Measurements from ENCODE around the gene MAST4.

The MAST4 gene

DNA sequence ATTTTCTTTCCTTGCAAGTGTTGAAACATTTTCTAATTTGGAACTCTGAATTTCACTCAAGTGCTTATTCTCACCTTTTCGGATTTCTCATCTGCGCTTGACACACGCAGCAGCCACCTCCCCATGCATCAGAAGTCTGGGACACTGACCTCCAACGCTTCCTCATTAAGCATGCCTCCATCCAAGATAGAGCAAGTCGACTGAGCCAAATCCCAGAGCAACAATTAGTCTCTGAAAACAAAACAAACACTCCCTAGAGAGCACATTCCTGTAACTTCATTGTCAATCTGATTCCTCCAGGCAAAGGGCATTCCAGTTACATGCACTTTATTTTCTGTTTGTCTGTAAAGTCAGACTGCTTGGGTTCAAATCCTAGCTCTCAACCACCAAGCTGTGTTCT, 594.7 kb downstream of the MAST4 start:
- DNase-seq (ENCODE audit: low read depth), result no peak

DNA sequence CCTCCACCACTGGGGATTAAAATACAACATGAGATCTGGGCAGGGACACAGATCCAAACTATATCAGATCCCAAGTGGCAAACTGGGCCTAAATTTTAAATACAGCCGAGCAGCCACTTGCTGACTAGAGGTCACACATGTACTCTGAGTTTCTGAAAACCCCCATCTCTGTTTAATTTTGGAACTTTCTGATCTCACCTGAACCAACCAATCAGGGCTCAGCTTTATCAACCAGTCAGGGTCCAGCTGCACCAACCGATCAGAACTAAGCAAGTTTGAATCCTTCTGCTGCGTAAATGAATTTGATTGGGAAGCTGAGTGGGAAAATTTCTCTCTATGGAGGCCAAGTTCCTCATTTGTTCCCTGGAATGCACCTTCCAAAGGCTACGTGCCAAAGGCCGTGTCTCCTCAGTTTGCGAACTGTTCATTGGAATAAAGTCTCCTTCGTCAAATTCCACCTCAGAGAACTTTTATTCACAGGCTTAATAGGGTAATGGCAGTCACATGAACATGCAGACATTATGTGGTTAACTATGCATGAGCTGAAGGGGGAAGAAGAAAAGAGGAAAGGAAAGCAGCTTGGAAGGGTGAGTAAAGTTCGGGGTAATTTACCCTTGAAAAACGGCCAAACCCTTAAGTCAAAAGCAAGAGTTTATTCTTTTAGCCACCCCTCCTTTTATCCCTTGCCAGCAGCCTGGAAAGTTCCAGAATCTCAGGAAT, 596.7 kb downstream of the MAST4 start:
- DNase-seq (ENCODE audit: low read depth), result no peak

DNA sequence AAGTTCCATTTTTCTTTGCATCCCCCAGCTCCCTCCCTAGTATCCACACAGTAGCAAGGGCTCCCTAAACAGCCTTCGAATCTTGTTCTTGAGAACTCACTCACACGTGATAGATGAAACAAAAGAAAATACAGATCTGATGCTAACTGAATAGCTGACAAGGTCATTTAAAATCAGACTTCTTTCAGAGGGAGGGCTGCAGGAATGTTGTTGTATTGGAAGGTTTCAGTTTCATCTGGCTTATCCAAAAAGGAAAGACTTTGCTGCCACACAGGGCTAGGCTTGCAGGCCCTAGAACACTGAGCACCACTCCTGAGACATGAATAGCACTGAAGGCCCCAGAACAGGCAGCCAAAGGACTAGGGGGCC, 597.2 kb downstream of the MAST4 start:
- no peak for DNase-seq (ENCODE audit: low read depth)

DNA sequence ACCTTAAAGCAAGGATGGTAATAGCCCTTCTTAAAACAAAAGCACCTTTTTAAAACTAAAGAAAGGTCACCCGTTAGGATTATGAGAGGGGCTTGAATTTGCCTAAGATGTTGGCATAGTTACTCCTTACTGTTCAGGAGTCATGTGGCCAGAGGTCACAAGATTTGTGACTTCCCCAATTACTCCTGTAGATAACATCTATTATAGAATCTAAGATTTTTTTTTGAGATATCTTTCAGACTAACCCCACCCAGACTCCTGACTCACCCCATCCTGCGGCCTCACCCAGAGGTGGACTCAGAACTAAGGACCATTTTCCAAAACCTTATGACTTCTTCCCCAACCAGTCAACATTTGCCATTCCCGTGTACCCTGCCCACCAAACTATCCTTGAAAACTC, 598.0 kb downstream of the MAST4 start:
- no peak for DNase-seq (ENCODE audit: low read depth)

DNA sequence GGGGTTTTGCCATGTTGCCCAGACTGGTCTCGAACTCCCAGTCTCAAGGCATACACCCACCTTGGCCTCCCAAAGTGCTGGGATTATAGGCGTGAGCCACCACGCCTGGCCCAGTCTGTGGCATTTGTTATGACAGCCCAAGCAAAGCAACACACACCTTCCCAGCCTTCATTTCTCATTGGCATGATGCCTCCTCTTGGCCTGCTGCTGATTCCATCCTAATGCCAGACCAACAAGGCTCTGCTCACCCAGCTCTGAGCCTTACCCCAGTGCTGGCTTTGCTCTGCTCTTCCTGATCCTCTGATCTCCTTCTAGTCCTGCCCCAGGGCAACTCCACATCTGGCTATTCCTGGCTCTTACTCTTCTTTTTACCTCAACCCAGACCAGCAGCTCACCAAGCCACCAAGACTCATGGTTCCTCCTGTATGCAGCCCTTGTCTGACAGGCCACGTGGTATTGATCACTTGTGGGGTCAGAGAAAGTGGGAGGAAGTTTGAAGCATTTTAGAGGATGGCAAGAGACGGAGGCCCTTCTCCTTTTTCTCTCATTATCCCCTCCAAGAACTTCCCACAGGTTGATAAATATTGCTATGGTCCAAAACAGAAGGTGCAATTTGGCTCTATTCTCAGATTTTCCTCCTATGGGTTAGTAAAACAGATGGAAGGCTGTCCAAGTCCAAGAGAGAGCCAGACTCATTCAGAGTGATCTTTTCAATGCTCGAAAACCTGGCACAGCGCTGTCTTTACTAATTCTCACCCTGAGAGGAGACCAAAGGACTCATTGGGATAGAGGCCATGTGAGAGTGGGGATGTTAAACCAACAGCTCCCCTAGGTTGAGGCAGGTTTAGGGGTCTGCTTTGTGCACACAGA, 599.4 kb downstream of the MAST4 start:
- no peak for DNase-seq (ENCODE audit: low read depth)

DNA sequence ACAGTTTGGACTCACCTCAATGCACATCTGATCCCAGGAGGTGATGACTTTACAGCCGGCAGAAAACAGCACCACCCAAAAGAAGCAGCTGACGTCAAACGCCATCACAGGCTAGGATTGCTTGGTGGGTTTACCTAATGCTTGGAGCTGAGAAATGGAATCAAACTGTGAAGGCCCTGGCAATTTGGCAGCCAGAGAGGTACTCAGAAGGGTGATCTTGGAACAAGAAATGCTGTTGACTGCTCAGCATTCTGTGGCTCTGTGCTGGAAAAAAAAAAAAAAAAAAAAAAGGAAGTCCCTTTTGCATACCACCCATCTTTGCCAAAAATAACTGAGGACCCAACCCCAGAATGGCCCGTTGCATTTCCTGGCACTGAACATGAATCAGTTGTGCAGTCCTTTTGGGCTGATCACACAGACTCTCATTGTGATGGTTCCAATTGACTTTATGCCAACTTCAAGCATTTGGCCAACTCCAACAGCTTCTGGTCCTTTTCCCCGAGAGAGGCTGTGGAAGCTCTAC, 600.4 kb downstream of the MAST4 start, which contains the start of gene CD180:
Gene CD180, minus strand, starts transcription at position 263 of the 523 bp plus-strand sequence. Its CDS starts 158 bp downstream, at position 105.
- DNase-seq (ENCODE audit: low read depth), result no peak

DNA sequence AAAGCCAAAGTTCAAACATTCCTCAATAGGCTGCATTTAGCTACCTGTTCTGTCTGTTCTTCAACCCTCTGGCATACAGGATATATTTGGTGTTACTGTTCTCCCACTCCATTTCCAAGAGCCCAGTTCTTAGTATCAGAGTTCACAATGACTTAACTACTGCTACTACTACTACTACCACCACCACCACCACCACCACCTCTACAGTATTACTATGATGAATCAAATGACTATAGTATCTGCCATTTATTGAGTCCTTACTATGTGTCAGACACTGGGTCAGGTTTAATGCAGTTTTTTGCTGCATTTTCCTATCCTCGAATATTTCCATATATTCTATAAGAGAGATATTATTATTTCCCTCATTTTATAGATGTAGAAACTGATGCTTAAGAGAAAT, 601.3 kb downstream of the MAST4 start:
- DNase-seq (ENCODE audit: low read depth), result no peak

DNA sequence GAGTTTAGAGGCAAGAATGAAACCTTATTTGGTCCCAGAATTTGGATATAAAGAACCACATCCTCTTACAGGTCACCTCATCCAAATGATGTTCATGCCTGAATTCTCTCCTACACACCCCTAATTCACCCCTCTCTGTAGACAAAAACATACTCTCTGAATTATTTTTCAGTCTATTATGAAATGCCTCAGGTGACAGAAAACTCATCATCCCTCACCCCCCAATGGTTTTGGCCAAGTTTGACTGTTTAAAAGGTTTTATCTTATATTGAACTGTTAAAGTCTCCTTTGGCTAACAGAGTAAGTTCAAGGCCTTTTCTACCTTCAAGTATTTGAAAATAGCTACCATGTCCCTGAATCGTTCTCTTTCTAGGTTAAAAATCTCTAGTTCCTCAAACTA, 602.7 kb downstream of the MAST4 start:
- DNase-seq (ENCODE audit: low read depth), result no peak

DNA sequence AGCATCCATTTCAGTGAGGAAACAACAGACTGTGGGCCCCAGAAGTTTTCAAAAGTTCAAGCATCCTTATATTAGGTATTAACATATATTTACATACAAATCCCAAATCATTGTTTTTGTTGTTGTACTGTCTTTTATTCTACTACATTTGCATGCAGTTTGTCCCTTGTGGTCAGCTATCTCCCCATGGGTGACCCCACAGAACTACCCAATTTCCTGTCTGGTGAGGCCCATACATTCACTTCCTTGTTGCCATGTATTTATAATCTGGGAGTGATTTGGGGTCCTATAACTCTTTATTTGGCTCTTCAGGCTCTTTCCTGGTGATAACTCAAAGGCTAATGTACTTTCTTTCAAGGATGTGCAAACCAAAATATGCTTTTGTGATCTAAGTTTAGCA, 603.7 kb downstream of the MAST4 start:
- no peak for DNase-seq (ENCODE audit: low read depth)

DNA sequence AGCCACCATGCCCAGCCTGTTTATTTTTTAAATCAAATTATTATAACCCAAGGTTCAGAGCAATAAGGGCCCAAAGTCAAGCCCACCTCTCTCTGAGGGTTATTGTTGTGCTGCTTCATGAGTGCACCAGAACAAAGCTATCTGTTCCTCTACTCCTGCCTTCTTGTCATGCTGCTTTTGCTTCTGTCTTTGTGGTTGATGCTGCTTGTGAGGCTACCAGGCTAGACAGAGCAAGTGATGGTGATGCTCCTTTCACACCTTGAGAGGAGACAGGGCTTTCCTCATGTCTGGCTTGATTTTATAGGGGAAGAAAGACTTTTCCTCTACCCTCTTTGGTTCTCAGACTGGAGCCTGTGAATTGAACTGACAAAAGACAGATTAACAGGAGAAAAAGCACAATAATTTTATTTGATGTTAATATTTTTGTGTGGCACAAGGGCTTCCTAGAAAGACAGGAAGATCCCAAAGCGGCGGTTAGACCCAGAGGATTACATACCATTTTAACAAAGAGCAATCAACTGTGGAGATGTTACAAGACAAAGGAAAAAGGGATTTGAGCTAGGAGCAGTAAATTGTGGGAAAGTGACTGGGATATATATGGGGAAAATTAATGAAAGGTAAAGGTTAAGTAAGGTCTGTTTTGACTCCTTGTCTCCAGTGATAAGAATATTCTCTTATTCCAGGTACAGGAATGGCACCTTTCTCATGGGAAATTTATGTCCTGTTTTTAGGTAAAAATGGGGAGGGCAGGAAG, 604.8 kb downstream of the MAST4 start:
- no peak for DNase-seq (ENCODE audit: low read depth)

DNA sequence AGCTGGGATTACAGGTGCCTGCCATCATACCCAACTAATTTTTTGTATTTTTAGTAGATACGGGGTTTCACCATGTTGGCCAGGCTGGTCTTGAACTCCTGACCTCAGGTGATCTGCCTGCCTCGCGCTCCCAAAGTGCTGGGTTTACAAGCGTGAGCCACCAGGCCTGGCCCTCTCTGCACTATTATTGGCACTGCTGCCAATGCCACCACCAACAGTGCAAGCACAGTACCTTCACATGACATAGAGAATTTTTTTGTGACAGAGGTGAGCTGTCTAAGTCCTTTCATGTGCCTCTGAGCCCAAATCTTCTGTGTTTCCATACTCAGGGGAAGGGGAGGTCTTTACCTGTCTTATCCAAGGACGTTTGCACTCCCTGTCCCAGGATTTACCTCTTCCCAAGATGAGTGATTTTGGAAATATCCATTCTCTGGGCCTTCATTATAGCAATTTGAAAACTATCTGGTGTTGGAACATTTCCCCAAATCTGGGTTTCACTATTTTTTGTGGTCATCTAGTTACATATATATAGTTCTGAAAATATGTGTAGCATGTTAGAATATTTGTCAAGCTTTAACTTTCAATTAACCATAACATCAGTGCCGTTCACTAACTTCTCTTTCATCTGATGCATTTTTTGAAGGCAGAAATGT, 605.8 kb downstream of the MAST4 start:
- no peak for DNase-seq (ENCODE audit: low read depth)

DNA sequence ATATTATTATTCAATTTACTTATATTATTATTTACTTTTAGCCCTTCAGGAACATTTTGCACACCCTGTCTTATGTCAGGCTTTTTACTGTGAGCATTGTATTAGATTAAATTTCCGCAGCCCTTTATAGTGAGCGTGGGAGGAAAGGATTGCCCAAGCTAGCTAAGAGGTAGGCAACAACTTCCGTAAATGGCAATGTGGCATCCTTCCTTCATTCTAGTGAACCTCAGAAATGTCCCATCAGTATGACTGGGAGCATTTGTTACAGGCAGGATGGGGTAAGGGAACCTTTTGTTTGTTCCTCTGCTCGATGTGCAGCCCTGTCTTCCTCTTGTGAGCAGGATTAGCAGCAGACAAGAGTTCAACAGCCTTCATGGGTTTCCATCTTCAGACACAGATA, 606.6 kb downstream of the MAST4 start:
- DNase-seq (ENCODE audit: low read depth), result no peak

DNA sequence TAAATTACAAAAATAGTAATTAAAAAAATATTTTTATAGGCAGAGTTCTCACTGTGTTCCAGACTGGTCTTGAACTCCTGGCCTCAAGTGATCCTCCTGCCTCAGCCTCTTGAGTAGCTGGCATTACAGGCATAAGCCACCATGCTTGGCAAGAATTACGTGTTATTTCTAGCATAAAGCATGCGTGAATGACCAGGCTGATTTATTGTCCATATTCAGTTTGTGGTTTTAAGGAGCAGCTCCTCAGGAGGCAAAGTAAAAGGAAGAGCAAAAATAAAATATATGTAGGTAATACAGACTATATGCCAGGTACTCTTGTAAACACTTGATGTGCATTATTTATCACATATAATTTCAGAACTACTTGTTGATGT, 607.5 kb downstream of the MAST4 start:
- no peak for DNase-seq (ENCODE audit: low read depth)

DNA sequence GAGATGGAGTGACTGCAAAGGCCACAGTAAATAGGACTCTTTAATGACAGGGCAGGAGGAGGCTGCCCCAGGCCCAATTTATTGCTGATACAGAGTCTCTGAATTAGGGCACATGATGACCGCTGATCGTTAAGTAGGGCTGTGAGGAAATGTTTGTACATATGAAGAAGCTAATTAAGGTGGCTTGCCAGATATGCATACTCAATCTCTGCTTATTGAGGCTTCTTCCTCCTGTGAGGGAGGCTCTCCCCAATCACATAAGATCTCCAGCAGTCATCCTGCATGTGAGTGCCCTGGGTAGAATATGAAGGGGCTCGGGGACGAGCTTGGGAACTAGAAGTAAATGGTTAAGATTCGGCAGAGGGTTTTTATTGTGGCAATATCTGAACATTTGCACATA, 608.6 kb downstream of the MAST4 start:
- no peak for DNase-seq (ENCODE audit: low read depth)

DNA sequence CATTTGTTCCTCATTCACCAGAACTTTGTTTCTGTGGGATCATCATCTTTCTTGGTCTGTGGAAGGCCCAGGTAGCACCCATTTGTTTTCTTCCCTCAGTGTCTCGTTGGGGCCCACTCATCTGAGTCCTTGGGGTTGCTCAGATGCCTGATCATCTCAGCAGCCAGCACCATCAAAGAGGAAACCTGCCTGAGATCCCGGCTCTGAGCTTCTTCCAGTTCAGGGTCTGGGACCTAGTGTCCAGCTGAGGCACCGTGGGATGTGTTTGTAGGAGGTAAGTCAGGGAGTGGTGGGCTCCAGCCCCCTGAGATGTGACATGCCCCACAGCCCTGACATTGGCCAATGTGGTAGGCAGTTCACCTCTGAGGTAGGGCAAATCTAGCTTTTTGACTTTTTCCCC, 609.8 kb downstream of the MAST4 start:
- no peak for DNase-seq (ENCODE audit: low read depth)

DNA sequence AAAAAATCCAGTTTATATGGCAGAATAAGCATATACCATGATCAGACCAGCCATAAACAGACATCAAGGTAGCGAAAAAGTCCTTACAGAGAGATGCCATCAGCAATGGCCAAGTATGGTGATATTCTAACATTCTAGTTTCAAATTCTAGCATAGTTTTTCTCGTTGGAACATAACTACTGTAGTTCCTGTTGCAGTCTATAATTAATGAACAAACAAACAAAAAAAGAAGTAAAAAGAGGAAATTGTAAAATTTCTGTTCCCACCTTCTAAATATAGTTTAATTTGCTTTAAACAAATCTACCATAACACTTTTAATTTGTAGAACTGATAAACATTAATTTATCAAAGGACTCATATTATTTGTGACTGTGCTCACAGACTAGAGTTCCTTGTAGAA, 610.3 kb downstream of the MAST4 start:
- DNase-seq (ENCODE audit: low read depth), result no peak

DNA sequence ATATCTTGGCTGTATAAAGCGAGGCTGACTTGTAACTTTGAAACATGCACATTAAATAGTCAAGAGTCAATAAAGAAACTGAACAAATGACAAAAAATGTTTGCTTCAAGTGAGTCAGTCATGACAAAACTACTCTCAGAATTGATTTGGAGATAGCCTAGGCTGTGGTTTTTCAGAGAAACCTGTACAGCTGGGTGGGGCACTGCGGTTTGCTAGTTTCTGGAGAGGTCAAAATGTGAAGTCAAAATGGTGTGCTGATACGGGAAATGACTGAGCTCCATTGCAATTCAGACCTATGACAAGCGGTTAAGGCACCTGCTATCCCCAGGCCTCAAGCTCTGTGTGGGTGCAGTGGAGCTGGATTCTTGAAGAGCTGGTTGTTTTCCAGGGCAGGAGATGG, 610.7 kb downstream of the MAST4 start:
- peak; percentile 59 for DNase-seq (ENCODE audit: low read depth)

DNA sequence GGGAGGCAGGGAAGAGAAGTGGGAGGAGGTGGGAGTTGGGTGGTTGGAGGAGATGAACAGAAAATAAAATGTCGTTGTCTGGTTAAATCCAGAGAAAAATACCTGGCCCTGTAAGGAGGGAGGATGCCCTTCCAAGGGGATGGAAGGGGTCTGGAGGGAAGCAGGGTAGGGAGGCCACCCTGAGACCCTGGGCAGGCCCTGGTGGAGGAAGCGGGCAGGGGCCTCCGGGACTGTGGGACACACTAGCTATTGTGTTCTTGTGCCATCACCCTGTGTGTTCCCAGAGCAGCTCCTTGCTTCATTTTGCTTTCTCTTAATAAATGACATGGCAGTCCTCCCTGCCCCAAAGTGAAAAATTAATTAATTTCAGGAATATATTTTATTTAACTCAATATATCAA, 612.2 kb downstream of the MAST4 start:
- no peak for DNase-seq (ENCODE audit: low read depth)

DNA sequence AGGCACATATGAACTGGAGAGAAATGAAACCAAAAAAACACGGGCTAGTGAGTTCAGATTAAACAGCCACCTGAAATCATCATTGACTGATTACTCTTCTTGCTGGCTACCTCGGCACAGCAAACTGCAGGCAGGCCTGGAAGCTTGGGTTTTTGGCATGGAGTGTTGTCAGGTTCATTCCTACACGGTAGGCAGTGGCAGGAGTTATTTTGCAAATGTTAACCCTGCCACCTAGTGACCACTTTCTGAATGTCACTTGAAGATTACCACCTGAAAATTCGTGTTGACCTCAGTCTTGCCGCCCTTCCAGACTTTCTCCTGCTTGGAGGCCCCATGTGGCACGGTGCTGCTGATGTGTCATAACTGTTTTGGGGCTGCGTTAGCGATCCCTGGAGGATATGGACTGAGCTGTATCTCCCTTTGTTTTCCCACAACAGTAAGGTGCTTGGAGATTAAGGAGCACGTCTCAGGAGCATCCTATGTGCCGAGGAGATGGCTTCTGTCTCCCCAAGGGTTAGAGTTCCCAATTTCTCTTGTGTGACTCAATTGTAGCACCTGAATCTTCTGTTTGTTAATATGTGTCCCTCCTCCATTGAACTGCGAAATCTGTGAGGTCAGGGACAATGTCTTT, 613.1 kb downstream of the MAST4 start:
- peak; percentile 36 for DNase-seq (ENCODE audit: low read depth)

DNA sequence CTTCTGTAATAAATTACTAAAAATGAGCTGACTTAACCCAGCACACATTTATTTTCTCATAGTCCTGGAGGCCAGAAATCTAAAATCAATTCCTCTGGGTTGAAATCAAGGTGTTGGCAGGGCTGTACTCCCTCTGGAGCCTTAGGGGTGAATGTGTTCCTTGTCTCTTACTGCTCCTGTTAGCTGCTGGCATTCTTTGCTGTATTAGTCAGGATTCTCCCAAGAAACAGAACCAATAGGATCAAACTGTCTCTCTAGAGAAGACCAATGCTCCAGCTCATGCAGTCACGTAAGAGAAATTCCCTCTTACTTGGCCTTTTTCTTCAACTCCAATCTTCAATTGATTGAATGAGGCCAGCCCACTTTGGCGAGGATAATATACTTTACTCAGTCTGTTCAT, 615.7 kb downstream of the MAST4 start:
- no peak for DNase-seq (ENCODE audit: low read depth)

DNA sequence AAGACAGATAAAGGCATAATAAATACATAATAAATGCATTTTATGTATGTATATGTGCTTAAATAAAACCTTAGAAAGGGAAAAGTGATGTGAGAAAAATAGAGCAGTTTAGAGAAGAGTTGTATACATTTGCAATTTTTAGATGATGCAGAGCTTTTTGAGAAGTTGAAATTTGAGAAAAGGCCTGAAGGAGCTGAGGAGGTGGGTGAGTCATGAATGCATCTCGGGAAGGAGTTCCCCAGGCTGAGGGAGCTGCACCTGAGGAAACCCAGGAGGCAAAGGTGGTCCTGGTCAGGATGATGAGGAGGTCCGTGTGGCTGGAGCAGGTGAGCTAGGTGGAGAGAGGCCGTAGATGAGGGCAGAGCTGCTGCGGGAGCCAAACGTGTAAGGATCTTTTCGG, 617.8 kb downstream of the MAST4 start:
- DNase-seq (ENCODE audit: low read depth), result no peak
